HG03558 (cell line): ENCODE data around the gene MOB3C.

Source experiments
- ATAC-seq: cut with Tn5 transposase; IDR thresholded peaks from one replicate; pipeline ENCODE4 v1.9.1; 2021; ENCODE audit warnings: moderate number of reproducible peaks; ENCODE audit not compliant: unreplicated experiment; ENCODE audit errors: extremely low read depth

The MOB3C gene

DNA sequence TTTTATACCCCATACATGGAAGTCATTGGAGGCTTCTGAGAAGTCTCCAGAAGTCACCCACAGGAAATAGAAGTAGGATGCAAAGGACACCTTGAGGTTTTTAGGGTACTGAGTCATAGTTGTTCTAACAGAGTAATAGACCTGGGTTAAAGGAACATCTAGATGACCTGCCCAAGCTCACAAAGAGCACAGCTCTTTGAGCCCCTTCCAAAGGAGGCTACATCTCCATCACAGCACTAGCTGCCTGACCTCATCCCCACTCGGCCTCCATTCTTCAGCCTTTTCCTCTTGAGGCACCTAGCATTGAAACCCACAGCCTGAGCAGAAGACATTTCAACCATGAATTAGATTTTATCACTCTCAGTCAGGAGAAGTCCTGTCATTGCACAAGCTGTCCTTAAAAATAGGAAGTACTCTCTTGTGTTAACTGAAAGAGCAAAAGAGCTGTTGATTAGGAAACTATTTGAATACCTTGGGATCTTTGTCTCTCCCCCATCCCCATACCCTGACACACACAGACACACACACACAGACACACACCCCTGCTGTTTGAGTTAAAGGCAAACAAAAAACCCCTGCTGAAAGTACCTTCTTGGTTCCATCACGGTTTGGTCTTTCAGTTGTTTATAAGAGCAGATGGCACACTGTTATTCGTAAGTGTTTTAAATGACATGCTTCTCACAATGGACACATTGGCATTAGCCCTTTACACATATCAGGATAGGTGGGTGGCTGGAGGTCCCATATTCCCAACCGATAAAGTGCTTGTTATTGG lies 34.7 kb downstream of the MOB3C start:
- no peak for ATAC-seq

- ATAC-seq: no peak
These were observed 36.3 kb downstream of the MOB3C start for GRCh38 chr1:46580140-46580903.

GRCh38 chr1:46577671-46578070 lies 38.9 kb downstream of the MOB3C start:
- ATAC-seq: no peak

- ATAC-seq: no peak
These were observed 40.0 kb downstream of the MOB3C start for GRCh38 chr1:46576596-46576995.

DNA sequence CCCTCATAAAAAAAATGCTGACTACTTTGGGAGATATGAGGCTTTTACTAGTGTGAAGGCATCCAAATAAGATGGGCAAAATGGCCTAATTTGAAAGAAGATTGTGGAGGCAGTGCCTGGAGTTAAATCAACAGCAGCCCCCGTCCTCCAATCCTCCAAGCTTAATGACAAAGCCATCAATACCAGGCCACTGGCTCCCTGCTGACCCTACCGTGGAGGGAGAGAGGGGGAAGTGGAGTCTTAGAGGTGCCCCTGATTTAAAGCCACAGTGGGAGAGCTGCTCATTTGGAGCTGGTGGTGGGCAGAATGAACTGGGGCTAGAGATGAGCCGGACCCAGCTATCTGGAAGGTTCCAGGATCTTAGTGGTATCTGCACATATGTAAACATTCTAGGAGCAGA lies 40.8 kb downstream of the MOB3C start:
- ATAC-seq: no peak

DNA sequence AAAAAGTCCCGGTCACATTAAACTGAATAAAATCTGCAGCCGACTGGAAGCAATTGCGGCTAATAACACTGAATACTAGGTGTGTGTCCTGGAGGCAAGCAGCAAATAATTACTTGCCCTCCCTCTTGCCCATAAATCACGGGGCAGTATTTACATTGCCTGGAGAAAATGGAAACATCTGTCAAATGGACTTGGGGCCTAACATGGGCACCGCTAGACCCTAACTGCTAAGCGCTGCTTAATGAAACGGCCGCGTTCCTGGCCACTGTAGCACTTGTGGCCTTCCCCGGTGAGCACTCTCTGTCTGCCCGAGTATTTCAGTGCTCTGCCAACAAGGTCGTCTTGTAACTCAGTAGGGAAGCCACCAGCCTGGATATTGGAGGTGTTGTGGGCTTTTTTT lies 41.3 kb downstream of the MOB3C start:
- ATAC-seq: no peak

- no peak for ATAC-seq
These were observed 44.9 kb downstream of the MOB3C start for GRCh38 chr1:46571691-46572225.

DNA sequence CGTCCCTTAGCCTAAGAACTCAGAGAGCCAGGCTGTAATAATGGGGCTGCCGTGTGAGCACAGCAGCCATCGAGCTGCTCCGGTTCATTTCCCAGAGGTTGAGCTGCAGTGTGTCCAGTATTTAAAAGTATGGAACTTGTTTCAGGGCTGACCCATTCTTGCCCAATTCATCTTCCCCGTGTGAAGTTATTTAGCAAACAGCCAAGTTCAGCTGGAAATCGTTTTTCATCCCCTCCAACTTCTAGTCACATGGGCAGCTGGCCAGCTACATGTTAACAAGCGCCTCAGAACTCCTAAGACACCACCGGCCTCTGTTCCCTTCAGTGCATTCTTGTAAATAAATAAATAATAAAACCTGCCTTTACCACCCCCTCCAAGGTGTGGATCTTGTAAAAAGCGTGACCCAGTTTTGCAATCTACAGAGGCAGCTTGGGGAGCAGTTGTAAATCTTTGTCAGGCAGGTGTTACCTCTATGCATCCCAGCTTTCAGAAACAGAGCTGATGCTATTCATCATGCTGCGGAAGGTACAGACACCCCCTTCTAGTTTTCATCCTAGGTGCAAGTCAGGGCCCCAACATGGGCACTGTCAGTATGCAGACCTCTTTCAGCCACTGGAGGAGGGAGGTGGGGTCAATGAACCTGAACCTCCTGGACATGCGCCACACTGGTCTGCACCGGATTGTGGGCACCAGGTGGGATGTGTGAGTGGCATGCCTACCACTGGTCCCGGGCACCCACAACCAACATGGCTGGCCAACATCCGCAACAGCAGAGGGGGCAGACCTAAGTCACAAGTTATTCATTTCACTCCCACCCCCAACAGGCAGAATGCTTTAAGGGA lies 46.5 kb downstream of the MOB3C start:
- ATAC-seq: no peak

DNA sequence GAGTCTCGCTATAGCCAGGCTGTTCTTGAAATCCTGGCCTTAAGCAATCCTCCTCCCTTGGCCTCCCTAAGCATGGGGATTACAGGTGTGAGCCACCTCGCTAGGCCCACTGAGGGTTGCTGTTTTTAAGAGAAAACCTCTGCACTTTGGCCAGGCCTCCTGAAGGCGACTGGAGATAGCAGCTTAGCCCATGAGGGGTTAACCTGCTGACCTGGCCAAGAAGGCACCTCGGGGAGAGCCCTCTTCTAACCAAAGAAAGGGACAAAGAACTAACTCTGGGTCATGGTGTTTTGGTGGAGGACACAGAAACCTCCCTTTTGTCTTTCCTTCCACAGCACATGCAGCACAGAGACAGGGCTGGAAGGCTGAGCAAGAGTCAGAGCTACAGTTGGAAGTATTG lies 47.5 kb downstream of the MOB3C start:
- ATAC-seq: no peak

DNA sequence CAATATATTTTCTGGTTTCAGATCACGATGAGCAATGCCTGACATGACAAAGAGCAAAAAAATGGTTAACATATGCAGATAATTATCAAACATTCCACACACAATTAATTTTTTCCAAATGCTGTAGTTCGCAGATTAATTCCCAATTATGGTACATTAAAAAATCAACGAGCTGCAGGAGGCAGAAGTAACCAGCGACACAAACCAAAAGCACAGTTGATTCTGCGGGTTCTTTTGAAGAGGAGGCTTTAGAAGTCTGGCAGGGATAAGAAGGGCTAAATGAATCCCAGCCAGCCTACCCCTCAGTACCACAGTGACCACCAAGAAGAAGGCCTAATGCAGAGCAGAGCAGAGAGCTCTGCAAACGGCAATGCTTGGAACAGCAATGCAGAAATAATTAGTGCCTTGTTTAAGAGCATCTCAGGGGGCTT lies 48.1 kb downstream of the MOB3C start:
- ATAC-seq: no peak

DNA sequence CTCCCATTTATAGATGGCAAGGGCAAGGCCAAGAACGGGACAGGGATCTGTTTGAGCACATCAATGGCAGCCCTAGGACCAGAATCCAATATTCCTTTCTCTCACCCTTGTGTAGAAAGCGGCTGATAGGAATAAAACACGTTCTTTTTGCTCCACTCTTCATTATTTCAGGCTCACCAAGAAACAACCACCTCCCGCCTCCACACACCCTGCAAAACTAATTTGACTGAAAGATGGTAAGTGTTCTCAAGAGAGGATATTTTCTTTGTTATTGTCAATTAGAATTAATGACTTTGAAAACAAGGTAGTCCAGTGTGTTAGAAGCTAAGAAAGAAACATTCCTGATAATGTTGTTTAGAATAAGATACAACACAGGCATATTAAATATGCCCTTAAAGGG lies 53.3 kb downstream of the MOB3C start:
- ATAC-seq: no peak

GRCh38 chr1:46562498-46562897 lies 54.1 kb downstream of the MOB3C start:
- no peak for ATAC-seq

DNA sequence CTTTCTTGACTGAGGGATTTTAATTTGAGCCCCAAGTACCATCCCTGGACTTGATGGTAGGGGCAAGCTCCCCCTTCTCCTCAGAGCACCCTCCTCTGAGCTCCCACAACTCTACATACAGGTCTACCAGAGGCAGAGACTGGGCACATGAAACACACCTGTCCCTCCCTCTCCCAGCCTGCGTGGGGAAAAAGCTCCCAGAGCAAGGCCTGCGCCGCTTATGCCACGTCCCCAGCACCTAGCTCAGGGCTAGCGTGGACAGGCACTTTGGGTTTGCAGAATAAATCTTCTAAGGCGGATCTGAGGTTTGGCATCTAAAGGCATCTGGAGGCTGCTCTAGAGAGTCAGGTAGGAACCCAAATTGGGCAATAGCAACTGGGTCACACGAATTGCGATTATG lies 57.6 kb downstream of the MOB3C start:
- no peak for ATAC-seq

DNA sequence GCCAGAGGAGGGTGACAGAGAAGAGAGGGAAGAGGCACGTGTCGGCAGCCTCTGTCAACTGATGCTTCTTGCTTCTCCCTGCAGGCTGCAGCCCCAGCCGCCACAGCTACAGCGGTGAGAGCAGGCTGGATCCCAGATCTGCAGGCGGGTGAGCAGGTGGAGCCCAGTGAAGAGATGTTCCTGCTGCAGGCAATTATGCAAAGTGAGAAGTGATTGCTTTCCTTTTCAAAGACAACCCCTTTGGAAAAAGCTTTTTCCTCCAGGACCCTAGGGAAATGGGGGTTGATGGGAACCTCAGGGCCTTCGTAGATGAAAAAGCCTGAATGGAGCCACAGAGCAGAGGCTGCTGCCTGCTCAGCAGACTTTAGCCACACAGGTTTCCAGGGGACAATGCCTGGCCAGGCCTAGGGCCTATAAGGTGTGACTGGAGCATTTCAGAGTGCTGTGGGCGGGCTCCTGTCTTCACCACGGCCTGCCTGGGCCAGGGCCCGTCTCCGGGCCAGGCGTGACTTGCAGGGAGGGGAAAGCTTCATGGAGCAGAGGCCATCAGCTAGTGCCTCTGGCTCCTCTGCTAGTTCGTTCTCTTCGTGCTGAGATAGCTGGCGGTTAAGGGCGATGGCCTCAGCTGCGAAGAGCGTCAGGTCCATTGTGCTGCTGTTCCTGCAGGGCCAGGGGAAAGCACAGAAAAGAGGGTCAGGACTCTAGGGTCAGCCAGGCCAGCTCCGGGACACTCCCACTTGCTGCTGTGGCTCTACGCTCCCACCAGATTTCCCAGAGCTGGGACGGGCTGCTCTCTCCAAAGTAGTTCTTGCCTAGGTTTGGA lies 58.3 kb downstream of the MOB3C start:
- ATAC-seq: no peak
